ENCODE data around the gene GLIPR2. TPM values are rescaled to one million over a fixed set of nuclear protein-coding genes. Genes with fewer than 3 reads are reported as not detected.
"Not testable (repeated sequence)": the region's sequence is repeated elsewhere in the genome, so short reads cannot be mapped to it uniquely, and the experiment has no call there.

The GLIPR2 gene
- total RNA-seq, 1 experiment from 2014 or later = 0.28 TPM

DNA sequence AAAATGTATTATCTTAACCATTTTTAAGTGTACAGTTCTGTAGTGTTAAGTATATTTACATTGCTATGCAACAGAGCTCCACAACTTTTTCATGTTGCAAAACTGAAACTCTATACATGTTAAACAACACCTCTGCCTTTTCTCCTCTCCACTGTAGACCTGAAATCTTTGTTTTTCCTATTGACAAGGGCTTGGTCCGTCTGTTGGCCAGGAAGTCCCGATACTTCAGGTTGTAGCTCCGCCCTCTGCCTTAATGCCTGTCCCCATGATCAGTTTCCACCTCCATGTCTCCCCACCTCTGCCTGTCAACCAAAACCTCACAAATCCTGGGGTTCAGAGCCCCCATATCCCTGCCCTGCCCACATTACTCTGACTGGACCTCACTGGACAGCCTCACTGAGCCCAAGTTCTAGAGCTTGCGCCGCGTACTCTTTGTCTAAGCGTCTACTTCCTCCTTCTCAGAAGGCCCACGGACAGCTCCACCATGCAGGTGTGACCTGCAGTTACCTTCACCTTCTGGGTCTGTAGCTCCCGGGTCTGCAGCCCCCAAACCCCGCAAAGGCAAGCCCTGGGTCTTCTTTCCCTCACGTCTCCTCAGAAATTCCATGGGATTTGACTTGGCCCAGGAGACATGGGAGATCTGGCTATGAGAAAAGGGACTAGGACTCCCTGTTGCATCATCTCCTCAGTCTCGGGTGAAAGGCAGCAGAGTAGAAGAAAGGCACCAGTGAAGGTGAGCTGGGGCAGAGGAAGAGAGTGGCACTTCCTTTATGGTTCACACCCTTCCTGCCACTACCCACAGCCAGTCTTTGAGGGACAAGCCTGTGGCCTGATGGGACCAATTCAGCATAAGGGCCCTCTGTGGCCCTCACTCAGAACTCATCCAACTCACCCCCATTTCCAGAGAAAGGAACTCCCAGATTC, 8.0 kb downstream of the GLIPR2 start:
- no peak for DNase-seq (ENCODE audit: low spot score)

DNA sequence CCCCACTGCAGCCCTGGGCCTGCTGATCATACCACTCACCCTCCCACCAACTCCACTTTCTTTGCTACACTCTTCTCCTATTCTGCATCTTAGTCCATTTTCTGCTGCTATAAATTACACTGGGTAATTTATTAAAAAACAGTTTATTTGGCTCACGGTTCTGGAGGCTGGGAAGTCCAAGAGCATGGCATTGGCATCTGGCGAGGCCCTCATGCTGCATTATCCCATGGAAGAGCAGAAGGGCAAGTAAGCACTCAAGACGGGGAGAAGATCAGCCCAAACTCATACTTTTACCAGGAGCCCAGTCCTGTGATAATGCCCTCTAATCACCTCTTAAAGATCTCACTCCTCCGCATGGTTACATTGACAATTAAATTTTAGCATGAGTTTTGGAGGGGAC, 9.4 kb downstream of the GLIPR2 start:
- DNase-seq (ENCODE audit: low spot score) = no peak

GRCh38 chr9:36146651-36147050, 10.1 kb downstream of the GLIPR2 start:
- no peak for DNase-seq (ENCODE audit: low spot score)

DNA sequence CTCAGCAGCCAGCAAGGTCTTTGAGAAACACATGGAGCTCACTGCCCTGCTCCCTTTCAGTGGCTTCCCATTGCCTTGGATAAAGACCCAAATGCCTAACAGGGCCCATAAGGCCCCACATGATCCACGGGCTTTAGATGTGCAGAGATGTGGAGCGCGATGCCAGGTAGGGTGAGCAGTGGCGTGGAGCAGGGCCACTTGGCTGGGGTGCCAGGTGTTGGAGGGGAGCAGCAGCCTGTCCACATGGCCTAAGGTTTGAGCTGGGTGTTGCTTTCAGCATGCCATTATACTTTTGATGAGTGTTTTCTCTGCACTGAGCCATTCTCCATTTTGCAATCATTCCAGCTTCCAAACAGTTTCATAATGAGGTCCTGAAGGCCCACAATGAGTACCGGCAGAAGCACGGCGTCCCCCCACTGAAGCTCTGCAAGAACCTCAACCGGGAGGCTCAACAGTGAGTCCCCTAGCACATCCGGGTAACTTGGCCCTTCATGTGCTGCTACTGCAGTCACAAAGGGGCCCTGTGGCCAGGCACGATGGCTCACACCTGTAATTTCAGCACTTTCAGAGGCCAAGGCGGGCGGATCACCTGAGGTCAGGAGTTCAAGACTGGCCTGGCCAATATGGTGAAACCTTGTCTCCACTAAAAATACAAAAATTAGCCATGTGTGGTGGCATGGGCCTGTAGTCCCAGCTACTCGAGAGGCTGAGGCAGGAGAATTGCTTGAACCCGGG, 11.1 kb downstream of the GLIPR2 start:
- DNase-seq (ENCODE audit: low spot score) = no peak

DNA sequence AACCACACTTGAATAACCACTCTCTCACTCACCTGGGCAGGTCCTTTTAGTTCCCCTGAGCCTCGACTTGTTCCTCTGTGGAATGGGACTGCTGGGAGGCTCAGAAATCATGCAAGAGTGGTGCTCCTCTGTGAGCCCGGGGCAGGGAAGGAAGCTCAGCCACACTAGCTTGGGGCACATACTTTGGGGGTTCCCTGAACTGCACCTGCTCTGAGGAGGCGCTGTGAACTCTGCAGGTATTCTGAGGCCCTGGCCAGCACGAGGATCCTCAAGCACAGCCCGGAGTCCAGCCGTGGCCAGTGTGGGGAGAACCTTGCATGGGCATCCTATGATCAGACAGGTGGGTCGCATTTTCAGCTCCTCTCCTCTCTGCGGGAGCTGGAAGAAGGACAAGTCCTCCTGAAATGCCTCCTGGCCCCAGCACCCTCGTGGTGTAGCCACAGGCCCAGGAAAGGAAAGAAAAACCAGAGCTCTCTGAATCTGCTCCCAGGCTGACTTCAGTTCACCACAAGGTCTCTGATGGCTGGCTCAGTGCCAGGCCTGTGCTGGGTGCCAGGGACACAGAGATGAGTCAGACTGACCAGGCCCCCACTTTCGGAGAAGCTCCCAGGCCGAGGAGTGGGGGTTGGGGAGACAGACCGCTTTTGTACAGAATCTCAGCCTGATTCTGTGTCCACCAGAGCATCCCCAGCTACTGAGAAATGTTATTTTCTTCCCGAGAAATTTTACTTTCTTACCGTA, 11.9 kb downstream of the GLIPR2 start:
- DNase-seq (ENCODE audit: low spot score) = peak; percentile 69

DNA sequence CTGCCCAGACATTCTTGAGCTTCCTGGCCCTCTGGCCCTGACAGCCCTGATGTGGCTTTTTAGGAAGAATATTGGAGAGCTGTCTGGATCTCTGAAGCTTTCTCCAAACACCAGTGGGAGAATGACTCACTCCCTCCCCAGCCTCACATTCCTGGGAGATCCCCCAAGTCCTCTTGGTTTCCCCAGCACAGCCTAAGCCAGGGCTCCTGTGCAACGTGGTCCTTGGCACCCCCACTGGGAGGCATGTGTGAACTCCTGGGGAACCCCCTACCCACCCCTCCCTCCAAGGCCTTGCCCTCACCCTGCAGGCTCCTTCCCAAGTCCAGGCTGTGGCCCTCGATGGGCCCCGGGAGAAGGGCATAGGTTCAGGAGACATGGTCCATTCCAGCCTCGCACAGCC, 12.7 kb downstream of the GLIPR2 start:
- no peak for DNase-seq (ENCODE audit: low spot score)

GRCh38 chr9:36150574-36151315, 14.2 kb downstream of the GLIPR2 start:
- DNase-seq (ENCODE audit: low spot score) = no peak

- DNase-seq (ENCODE audit: low spot score) = peak; percentile 19
These were observed 15.0 kb downstream of the GLIPR2 start for GRCh38 chr9:36151316-36152210.

DNA sequence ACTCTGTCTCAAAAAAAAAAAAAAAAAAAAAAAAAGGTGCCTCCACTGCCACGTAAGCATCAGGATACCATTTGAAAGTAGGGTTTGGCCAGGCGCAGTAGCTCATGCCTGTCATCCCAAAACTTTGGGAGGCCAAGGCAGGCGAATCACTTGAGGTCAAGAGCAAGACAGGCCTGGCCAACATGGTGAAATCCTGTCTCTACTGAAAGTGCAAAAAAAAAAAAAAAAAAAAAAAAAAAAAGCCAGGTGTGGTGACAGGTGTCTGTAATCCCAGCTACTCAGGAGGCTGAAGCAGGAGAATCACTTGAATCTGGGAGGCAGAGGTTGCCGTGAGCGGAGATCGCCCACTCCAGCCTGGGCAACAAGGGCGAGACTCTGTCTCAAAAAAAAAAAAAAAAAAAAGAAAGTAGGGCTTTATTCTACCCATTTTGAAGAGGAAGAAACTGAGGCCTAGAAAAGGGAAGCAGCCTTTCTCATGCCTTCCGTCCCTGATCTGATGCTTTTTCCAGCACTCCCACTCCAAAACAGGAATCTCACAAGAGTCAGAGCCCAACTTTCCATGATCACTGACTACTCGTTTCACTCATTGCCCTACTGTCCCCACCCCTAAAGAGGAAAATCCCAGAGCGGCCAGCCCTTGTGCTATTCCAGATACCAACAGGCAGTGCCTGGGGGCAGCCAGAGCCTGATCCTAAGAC, 16.4 kb downstream of the GLIPR2 start:
- no peak for DNase-seq (ENCODE audit: low spot score)

- no peak for DNase-seq (ENCODE audit: low spot score)
These were observed 17.2 kb downstream of the GLIPR2 start for GRCh38 chr9:36153746-36154145.

GRCh38 chr9:36154331-36154952, 17.9 kb downstream of the GLIPR2 start:
- DNase-seq (ENCODE audit: low spot score) = no peak

GRCh38 chr9:36156116-36156515, 19.6 kb downstream of the GLIPR2 start:
- no peak for DNase-seq (ENCODE audit: low spot score)

- no peak for DNase-seq (ENCODE audit: low spot score)
These were observed 21.6 kb downstream of the GLIPR2 start for GRCh38 chr9:36158122-36158521.

GRCh38 chr9:36158917-36159316, 22.4 kb downstream of the GLIPR2 start:
- DNase-seq (ENCODE audit: low spot score) = no peak

- DNase-seq (ENCODE audit: low spot score) = not testable (repeated sequence)
These were observed 23.0 kb downstream of the GLIPR2 start for GRCh38 chr9:36159509-36159908.

DNA sequence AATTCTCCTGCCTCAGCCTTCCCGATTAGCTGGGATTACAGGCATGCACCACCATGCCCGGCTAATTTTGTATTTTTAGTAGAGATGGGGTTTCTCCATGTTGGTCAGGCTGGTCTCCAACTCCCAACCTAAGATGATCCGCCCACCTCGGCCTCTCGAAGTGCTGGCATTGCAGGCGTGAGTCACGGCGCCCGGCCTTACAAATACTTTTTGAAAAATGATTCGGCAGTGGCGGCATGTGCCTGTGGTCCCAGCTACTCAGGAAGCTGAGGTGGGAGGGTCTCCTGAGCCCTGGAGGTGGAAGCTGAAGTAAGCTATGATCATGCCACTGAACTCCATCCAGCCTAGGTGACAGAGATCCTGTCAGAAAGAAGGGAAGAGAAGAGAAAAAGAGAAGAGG, 23.6 kb downstream of the GLIPR2 start:
- not testable (repeated sequence) for DNase-seq (ENCODE audit: low spot score)

DNA sequence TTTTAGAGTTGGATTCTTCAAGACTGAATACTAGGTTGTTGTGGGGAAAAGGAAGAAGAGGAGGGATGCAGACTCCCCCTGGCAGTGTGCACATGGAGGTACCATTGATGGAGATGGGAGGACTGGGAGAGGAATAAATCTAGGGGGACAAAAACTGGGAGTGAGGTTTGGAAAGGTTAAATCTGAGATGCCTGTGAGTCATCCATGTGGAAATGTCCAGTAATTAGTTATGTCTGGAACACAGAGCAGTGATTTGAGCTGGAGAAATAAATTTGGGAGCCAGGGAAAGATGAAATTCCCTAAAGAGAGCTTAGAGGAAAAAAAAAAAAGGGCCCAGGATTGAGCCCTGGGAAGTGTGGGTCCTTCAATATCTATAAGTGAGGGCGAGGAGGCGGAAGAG, 24.7 kb downstream of the GLIPR2 start:
- DNase-seq (ENCODE audit: low spot score) = no peak

DNA sequence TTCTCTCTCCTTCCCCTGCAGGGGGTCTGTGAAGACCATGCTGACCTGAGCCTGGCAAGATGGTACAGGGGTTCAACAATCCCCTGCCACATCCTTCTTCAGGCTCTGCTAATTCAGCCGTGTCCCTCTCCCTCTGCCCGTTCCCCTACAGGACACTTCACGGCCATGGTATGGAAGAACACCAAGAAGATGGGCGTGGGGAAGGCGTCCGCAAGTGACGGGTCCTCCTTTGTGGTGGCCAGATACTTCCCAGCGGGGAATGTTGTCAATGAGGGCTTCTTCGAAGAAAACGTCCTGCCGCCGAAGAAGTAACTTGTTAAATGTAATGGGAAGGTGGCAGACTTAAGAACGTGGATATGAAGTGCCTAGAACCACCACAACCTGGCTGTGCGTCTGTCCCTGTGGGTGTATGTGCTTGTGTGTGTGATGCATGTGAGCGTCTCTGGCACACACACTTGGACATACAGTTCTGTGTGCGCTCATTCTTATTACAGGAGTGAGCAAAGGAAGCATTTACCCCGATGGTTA, 25.7 kb downstream of the GLIPR2 start:
- DNase-seq (ENCODE audit: low spot score) = no peak
